ENCODE measurements around the gene PRKAB1.

Gene PRKAB1

DNA sequence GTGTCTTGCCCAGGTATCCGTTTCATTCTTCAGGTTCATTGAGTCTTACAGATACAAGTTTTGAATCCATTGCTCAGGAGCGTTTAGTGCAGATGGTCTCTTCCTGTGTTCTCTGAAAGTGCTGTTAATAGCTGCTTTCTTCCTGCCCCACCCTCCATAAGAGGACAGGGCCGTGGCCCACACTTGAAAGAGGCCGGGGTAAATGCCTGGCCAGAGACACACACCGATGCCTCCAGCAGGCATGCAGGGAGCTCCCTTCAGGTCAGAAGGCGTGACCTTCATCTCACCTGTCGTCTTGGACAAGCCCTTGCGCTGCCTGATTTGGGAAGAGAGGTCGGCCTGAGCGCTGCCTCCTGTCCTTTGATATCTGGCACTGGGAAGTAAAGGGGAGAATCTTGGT is 11.6 kb downstream of the PRKAB1 start:
- no peak for DNase-seq (ENCODE audit: extremely low read depth, low read depth)
- TF ChIP-seq, protein P1, sequence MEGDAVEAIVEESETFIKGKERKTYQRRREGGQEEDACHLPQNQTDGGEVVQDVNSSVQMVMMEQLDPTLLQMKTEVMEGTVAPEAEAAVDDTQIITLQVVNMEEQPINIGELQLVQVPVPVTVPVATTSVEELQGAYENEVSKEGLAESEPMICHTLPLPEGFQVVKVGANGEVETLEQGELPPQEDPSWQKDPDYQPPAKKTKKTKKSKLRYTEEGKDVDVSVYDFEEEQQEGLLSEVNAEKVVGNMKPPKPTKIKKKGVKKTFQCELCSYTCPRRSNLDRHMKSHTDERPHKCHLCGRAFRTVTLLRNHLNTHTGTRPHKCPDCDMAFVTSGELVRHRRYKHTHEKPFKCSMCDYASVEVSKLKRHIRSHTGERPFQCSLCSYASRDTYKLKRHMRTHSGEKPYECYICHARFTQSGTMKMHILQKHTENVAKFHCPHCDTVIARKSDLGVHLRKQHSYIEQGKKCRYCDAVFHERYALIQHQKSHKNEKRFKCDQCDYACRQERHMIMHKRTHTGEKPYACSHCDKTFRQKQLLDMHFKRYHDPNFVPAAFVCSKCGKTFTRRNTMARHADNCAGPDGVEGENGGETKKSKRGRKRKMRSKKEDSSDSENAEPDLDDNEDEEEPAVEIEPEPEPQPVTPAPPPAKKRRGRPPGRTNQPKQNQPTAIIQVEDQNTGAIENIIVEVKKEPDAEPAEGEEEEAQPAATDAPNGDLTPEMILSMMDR (IDR thresholded peaks at IDR 0.05; ENCODE audit: low read depth, low read length): no peak

DNA sequence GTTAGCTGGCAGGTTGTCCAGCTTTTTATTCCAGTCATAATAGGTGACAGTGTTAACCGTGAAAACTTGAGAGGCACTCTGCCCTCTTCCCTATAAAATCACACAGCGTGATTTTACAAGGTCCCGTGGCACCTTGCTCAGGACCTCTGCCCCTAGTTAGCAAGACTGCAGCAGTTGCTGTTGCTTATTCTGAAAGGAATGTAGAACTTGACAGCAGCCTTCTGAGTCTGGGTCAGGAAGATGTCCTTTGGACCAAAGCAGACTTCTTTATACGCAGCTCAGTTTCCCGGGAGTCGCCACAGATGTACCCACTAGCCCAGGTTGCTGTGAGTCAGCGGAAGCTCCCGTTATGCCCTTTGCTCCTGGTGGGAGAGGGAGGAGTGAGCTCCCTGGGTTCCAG is 13.2 kb downstream of the PRKAB1 start:
- DNase-seq (ENCODE audit: extremely low read depth, low read depth): no peak
- TF ChIP-seq, protein P1 (IDR thresholded peaks at IDR 0.05; ENCODE audit: low read depth, low read length): no peak

DNA sequence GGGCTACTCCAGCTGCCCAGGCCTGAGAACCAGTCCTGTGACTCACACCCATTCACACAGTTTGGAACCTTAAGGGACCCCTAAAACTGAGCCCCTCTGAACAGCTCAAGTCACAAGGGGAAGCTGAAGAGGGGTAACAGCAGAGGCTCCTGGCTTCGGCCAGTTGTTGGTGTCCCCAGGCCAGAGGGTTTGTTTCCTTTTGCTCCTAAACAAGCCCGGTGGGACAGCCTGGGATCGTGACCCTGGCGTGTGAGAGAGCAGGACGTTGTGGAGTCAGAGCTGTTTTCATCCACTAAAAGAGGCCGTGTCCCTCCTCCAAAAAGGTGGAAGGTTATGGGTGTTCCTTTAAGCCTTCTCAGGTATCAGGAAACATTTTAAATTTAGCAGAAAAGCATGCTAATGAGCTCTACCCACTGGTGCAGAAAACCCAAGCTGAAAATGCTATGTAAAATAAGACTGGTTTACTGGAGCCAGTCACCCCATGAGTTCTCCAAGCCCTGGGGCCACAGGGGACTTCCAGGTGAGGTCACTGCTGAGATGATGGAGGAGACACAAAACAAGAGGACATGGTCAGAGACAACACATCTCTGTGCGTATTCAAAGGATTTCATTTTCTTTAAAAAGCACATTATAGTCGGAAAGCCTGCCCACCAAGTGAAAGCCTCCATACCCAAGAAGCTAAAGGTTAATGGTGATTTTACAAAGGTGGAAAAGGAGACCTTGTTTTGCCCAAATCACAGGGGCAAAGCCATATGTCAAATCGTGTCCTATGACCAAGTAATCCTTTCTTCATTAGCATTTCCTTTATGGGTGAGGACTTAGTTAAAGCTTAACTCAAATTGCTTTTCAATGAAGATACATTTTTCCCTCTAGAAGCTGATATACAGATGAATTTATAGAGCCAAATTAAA is 14.1 kb downstream of the PRKAB1 start:
- DNase-seq (ENCODE audit: extremely low read depth, low read depth): no peak
- TF ChIP-seq, protein P1 (IDR thresholded peaks at IDR 0.05; ENCODE audit: low read depth, low read length): no peak

DNA sequence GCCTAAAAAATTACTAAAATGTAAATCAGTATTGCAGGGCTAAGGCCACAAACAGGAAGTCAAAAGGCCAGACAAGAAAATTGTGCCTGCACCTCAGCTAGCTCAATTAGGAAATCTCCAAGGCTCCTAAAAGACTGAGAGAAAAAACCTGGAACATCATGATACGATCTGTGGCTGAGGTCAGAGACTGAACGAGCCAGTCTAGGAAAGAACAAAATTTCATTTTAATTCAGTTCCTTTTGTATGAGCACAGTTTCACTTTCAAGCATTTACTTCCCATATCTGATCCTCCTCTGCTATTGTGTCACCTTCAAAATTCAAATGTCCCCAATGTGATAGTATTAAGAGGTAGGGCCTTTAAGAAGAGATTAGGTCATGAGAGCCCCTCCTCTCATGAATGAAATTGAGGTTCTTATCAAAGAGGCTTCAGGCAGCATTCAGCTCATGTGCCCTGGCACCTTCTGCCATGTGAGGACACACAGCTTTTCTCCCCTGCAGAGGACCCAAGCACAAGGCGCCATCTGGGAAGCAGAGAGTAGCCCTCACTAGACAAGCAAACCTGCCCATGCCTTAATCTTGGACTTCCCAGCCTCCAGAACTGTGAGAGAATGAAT is 14.8 kb downstream of the PRKAB1 start:
- TF ChIP-seq, protein P1 (IDR thresholded peaks at IDR 0.05; ENCODE audit: low read depth, low read length): no peak
- no peak for DNase-seq (ENCODE audit: extremely low read depth, low read depth)

DNA sequence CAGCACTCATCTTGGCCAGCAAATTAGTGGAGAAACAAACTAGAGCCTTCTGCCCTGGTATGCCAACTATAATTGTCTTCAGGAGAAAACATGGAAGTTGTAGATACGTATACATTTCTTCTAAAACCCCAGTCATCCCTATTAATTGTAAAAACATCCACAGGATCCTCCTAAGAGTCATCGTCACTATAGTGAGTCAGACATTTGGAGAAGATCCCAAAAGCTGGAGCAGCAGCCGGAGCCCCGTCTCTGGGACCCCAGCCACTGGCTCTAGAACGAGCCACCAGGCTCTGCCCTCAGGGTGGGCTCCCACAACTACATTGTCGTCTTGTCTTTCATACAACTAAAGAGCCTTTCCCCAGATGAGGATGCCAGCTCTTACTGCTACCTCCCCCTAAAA is 15.5 kb downstream of the PRKAB1 start:
- DNase-seq (ENCODE audit: extremely low read depth, low read depth): no peak
- TF ChIP-seq, protein P1 (IDR thresholded peaks at IDR 0.05; ENCODE audit: low read depth, low read length): no peak

DNA sequence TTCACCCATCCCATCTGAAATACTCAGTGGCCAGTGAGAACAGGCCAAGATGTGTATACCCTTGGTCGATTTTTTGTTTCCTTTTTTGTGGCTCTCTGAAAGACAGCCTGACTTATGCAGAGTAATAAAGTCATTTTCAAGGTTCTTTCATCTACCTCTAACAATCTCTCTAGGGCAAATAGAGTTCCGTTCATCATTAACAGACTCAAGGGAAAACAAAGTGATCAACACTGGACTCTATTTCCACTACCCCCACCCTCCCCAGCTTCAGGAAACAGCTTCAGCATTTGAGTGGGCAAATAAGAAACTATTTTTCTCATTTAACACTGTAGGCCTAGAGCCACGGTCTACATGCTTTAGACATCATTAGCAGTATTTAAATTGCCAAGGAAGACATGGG is 15.9 kb downstream of the PRKAB1 start:
- TF ChIP-seq, protein P1 (IDR thresholded peaks at IDR 0.05; ENCODE audit: low read depth, low read length): no peak
- DNase-seq (ENCODE audit: extremely low read depth, low read depth): no peak

DNA sequence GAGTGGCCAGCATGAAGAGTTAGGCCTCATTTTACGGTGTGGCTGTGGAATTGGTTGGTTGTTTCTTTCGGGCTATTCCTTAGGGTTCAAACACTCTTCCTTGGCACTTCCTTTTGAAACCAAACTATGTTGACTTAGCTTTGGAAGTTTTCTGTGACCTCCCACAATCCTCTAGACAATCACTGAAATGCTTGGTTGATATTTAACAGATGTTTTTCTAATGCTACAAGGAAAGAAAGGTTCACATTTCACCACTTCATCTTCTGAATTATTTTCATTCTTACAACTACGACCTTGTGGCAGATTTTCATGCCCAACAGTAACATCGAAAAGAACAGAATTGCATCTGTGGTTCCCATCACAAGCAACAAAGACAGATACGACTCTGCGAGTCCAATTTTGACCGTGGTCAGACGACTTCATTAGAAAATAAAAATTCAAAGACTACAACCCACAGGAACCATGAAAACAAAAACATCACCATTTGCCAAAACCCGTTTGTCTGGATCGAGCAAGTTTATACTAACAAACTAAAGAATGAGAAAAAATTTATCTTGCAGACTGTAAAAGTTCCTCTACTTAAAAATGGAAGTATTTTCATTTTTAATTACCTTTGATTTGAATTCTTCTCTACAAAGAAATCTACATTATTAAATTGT is 16.9 kb downstream of the PRKAB1 start:
- TF ChIP-seq, protein P1 (IDR thresholded peaks at IDR 0.05; ENCODE audit: low read depth, low read length): no peak
- no peak for DNase-seq (ENCODE audit: extremely low read depth, low read depth)
